Omental fat pad (tissue), 4 donors: ENCODE measurements around the gene PET100. TPM values are rescaled to one million over a fixed set of nuclear protein-coding genes. Genes with fewer than 3 reads are reported as not detected.
A peak's percentile ranks its signal among the peaks of the same experiment; 100 is the strongest.

Experiments used
- ATAC-seq: fragments of 150-250 bp; one replicate; pipeline ENCODE4 v1.9.1; 2016; ENCODE audit warnings: mild to moderate bottlenecking, moderate library complexity; ENCODE audit not compliant: low FRiP score
- DNase-seq: peaks from one replicate; pipeline ENCODE4 v3.0.0-alpha.2; 2019; ENCODE audit warnings: low spot score
- total RNA-seq, 4 donors: library from RNA; depleted of rRNA; stranded (reverse); fragments of >200 nt; gene quantifications; one replicate each; pipeline ENCODE4 v1.1.0, GENCODE V29; 2016
- TF ChIP-seq, protein P1 (sequence below), 3 donors: fragments of 450-650 bp; IDR thresholded peaks; one replicate each; pipeline ENCODE4 v1.5.1; 2016 to 2017; ENCODE audit warnings: antibody characterized with exemption in 3 of 3, mild to moderate bottlenecking in 3 of 3, moderate library complexity in 2 of 3

The PET100 gene
- total RNA-seq, 4 donors from 2014 or later, result 11.2 to 22.8 (median 17.0) TPM

DNA sequence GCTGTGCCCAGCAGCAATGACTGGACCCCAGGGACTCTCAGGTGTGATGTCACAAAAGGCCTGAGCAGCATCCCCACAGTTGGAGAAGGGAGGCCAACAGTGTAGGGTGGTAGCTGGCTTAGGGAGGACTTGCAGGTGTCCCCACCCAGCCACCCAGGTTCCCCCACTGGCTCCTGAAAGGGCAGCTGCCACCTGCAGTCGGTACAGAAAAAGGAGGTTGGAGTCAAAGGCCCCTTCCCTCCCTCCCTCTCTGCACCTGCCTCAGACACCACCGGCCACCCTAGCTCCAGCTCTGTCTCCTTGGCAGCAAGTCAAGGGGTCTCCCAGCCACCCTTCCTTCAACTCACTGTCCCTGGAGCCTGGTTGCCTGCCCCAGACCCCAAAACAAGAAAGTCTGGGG is 4.1 kb downstream of the PET100 start, which contains the start of gene PCP2:
Gene PCP2, minus strand, starts transcription at position 22 of the 400 bp plus-strand sequence. CDS start 262 bp downstream, outside the sequence.
- no peak for ATAC-seq
- TF ChIP-seq, protein P1, sequence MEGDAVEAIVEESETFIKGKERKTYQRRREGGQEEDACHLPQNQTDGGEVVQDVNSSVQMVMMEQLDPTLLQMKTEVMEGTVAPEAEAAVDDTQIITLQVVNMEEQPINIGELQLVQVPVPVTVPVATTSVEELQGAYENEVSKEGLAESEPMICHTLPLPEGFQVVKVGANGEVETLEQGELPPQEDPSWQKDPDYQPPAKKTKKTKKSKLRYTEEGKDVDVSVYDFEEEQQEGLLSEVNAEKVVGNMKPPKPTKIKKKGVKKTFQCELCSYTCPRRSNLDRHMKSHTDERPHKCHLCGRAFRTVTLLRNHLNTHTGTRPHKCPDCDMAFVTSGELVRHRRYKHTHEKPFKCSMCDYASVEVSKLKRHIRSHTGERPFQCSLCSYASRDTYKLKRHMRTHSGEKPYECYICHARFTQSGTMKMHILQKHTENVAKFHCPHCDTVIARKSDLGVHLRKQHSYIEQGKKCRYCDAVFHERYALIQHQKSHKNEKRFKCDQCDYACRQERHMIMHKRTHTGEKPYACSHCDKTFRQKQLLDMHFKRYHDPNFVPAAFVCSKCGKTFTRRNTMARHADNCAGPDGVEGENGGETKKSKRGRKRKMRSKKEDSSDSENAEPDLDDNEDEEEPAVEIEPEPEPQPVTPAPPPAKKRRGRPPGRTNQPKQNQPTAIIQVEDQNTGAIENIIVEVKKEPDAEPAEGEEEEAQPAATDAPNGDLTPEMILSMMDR (IDR thresholded peaks at IDR 0.05), result no peak
- DNase-seq, result no peak

GRCh38 chr19:7635670-7636069 is 6.1 kb downstream of the PET100 start:
- TF ChIP-seq, protein P1 (IDR thresholded peaks at IDR 0.05), result no peak
- ATAC-seq (no peak), DNase-seq (no peak)

- TF ChIP-seq, protein P1 (IDR thresholded peaks at IDR 0.05), result no peak
- DNase-seq (no peak), ATAC-seq (no peak)
Measured at GRCh38 chr19:7636317-7636690, 6.7 kb downstream of the PET100 start.

DNA sequence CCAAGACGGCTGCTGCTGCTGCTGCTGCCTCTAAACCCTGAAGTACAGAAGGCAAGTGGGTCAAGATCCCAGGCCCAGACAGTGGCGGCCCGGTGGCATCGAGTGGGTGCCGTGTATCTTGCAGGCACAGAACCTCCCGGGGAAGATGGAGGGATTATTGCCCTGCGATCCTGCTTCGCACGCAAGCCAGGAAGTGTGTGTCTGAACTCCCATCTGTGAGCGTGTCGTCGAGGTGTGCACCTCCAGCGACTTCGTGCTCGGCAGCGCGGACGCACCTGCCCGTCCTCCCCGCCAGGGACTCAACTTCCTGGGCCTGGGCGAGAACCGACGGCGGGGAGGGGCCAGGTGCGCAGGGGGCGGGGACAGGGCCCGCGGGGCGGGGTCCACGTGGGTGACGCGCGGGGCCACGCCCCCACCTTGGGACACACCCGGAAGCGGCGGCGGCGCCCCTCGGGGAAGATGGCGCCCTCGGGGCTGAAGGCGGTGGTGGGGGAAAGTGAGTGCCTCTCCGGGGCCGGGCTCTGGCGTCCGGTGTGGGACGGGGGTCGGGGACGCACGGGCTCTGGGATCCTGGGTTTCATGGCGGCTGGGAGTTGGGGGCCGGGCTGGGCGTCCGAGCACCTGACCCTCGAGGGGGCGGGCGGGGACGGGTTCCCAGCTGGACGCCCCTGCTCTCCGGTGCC is 7.2 kb downstream of the PET100 start, which contains the start of gene STXBP2:
Gene STXBP2, plus strand, starts transcription at position 420 of the 683 bp plus-strand sequence. Its CDS starts 40 bp downstream, at position 460.
- peak; percentile 85 for ATAC-seq
- TF ChIP-seq, protein P1 (IDR thresholded peaks at IDR 0.05), result no peak
- peak; percentile 52 for DNase-seq

GRCh38 chr19:7637374-7638256 is 8.0 kb downstream of the PET100 start:
- ATAC-seq (peak; percentile 11), DNase-seq (no peak)
- TF ChIP-seq, protein P1 (IDR thresholded peaks at IDR 0.05), result no peak

- ATAC-seq, result no peak
- TF ChIP-seq, protein P1 (IDR thresholded peaks at IDR 0.05), result no peak
- DNase-seq, result no peak
Measured at GRCh38 chr19:7638802-7639465, 9.3 kb downstream of the PET100 start.
